ENCODE measurements around the gene RAB11A. TPM values are rescaled to one million over a fixed set of nuclear protein-coding genes. Genes with fewer than 3 reads are reported as not detected.

The RAB11A gene
- total RNA-seq, 2 donors from 2014 or later: 122 to 183 TPM

- peak; percentile 37 to 74 for TF ChIP-seq CTCF (IDR thresholded peaks at IDR 0.05)
- no peaks in the 10 kb centered on the region for H3K9me3 ChIP-seq
- H3K4me1 ChIP-seq: peaks cover 0 to 14% of the 10 kb centered on the region in 2 donors
- DNase-seq (ENCODE audit: low spot score): no peak
- no peaks in the 10 kb centered on the region for H3K36me3 ChIP-seq
- H3K27ac ChIP-seq: no peak overlapping the region
- H3K27me3 ChIP-seq: no peaks in the 10 kb centered on the region
- H3K4me3 ChIP-seq: no peak overlapping the region
These were observed 47.5 kb downstream of the RAB11A start for GRCh38 chr15:65916664-65917406.

- DNase-seq (ENCODE audit: low spot score): no peak
- H3K9me3 ChIP-seq: no peaks in the 10 kb centered on the region
- no peak overlapping the region for H3K4me3 ChIP-seq
- no peaks in the 10 kb centered on the region for H3K27me3 ChIP-seq
- no peak overlapping the region for H3K27ac ChIP-seq
- peaks cover 0 to 14% of the 10 kb centered on the region in 2 donors for H3K4me1 ChIP-seq
- H3K36me3 ChIP-seq: no peaks in the 10 kb centered on the region
- TF ChIP-seq CTCF (IDR thresholded peaks at IDR 0.05): no peak
These were observed 48.1 kb downstream of the RAB11A start for GRCh38 chr15:65917407-65917756.

- Histone ChIP-seq H3K27me3 (no peaks in the 10 kb centered on the region), H3K36me3 (no peaks in the 10 kb centered on the region), H3K9me3 (no peaks in the 10 kb centered on the region), H3K27ac (no peak overlapping the region), H3K4me1 (peaks cover 0 to 14% of the 10 kb centered on the region in 2 donors), H3K4me3 (no peak overlapping the region)
- DNase-seq (ENCODE audit: low spot score): no peak
- no peak for TF ChIP-seq CTCF (IDR thresholded peaks at IDR 0.05)
These were observed 48.6 kb downstream of the RAB11A start for GRCh38 chr15:65917936-65918335.

GRCh38 chr15:65918357-65918920 is 49.1 kb downstream of the RAB11A start:
- Histone ChIP-seq H3K27ac (no peak overlapping the region), H3K36me3 (no peaks in the 10 kb centered on the region), H3K4me1 (peaks cover 0 to 14% of the 10 kb centered on the region in 2 donors), H3K4me3 (no peak overlapping the region), H3K9me3 (no peaks in the 10 kb centered on the region), H3K27me3 (no peaks in the 10 kb centered on the region)
- DNase-seq (ENCODE audit: low spot score): no peak
- no peak for TF ChIP-seq CTCF (IDR thresholded peaks at IDR 0.05)

- no peak for TF ChIP-seq CTCF (IDR thresholded peaks at IDR 0.05)
- Histone ChIP-seq H3K4me1 (peaks cover 0 to 14% of the 10 kb centered on the region in 2 donors), H3K36me3 (no peaks in the 10 kb centered on the region), H3K9me3 (no peaks in the 10 kb centered on the region), H3K27ac (no peak overlapping the region), H3K27me3 (no peaks in the 10 kb centered on the region), H3K4me3 (no peak overlapping the region)
- no peak for DNase-seq (ENCODE audit: low spot score)
These were observed 49.7 kb downstream of the RAB11A start for GRCh38 chr15:65918945-65919344.

All from right atrium auricular region (tissue), 2 donors.